ENCODE measurements around the gene DCX. TPM values are rescaled to one million over a fixed set of nuclear protein-coding genes. Genes with fewer than 3 reads are reported as not detected.

DCX gene
- total RNA-seq, 1 donor from 2014 or later = not detected

- Histone ChIP-seq H3K4me1 (no peaks in the 10 kb centered on the region), H3K36me3 (no peaks in the 10 kb centered on the region), H3K27me3 (no peaks in the 10 kb centered on the region), H3K27ac (no peak overlapping the region), H3K4me3 (no peak overlapping the region), H3K9me3 (no peaks in the 10 kb centered on the region)
- ATAC-seq = no peak
- no peak for DNase-seq
- peak; percentile 45 for TF ChIP-seq CTCF (IDR thresholded peaks at IDR 0.05)
- intact Hi-C loops (cut with DNase I) = no loop called here
Observed at GRCh38 chrX:111244235-111244750, 167.7 kb downstream of the DCX start.

Other genes starting within 250 kb of the DCX start
- gene CAPN6, start 141.7 kb downstream of the DCX start, total RNA-seq = 0.43 TPM
- 1.6 TPM for gene SERTM2, start 99.5 kb upstream of the DCX start, total RNA-seq